SK-N-SH treated with all-trans-retinoic acid at 6 μM for 48 hours (cell line): ENCODE measurements around the gene FBXW11.

Experiments used
- ATAC-seq: fragments of 200-7000 bp; cut with Tn5 transposase; 3 replicates; pipeline ENCODE4 v1.9.1; 2020; ENCODE audit warnings: mild to moderate bottlenecking, moderate library complexity
- ARNTL ChIP-seq: fragments of 450-650 bp; formaldehyde crosslinking; IDR thresholded peaks from 2 replicates; pipeline ENCODE4 v1.5.0; 2020; ENCODE audit warnings: low read depth, mild to moderate bottlenecking, moderate library complexity, borderline replicate concordance
- CREB5 ChIP-seq: fragments of 250-450 bp; sonication (Bioruptor Pico); IDR thresholded peaks from 2 replicates; pipeline ENCODE4 v1.5.1; 2020; ENCODE audit warnings: low read depth, mild to moderate bottlenecking, moderate library complexity
- CSDC2 ChIP-seq: fragments of 250-450 bp; sonication (Bioruptor Pico); IDR thresholded peaks from 2 replicates; pipeline ENCODE4 v1.5.0; 2020; ENCODE audit warnings: mild to moderate bottlenecking, moderate library complexity
- ESRRG ChIP-seq: fragments of 250-450 bp; sonication (Bioruptor Pico); IDR thresholded peaks from 2 replicates; pipeline ENCODE4 v1.6.1; 2021; ENCODE audit warnings: mild to moderate bottlenecking
- GLIS3 ChIP-seq: fragments of 250-450 bp; sonication (Bioruptor Pico); IDR thresholded peaks from 2 replicates; pipeline ENCODE4 v1.5.0; 2020; ENCODE audit warnings: mild to moderate bottlenecking, moderate library complexity
- POU6F1 ChIP-seq: fragments of 250-450 bp; sonication (Bioruptor Pico); IDR thresholded peaks from 2 replicates; pipeline ENCODE4 v1.8.0; 2021; ENCODE audit warnings: low read depth, mild to moderate bottlenecking, moderate library complexity, borderline replicate concordance
- PPARA ChIP-seq: fragments of 250-450 bp; sonication (Bioruptor Pico); IDR thresholded peaks from 2 replicates; pipeline ENCODE4 v1.5.0; 2020; ENCODE audit warnings: mild to moderate bottlenecking, borderline replicate concordance
- RARB ChIP-seq: fragments of 250-450 bp; sonication (Bioruptor Pico); IDR thresholded peaks from 2 replicates; pipeline ENCODE4 v1.8.0; 2021; ENCODE audit warnings: mild to moderate bottlenecking, moderate library complexity
- SNAI2 ChIP-seq: fragments of 250-450 bp; sonication (Bioruptor Pico); IDR thresholded peaks from 2 replicates; pipeline ENCODE4 v1.5.0; 2020; ENCODE audit warnings: mild to moderate bottlenecking, moderate library complexity
- TOX ChIP-seq: fragments of 250-450 bp; sonication (Bioruptor Pico); IDR thresholded peaks from 2 replicates; pipeline ENCODE4 v1.8.0; 2021; ENCODE audit warnings: mild to moderate bottlenecking, moderate library complexity, borderline replicate concordance
- ZFP3 ChIP-seq: fragments of 250-450 bp; sonication (Bioruptor Pico); IDR thresholded peaks from 2 replicates; pipeline ENCODE4 v1.5.0; 2020; ENCODE audit warnings: mild to moderate bottlenecking, moderate library complexity
- ZNF70 ChIP-seq: fragments of 450-650 bp; formaldehyde crosslinking; IDR thresholded peaks from 2 replicates; pipeline ENCODE4 v1.5.0; 2020; ENCODE audit warnings: mild to moderate bottlenecking, moderate library complexity
- ZNF8 ChIP-seq: fragments of 450-650 bp; formaldehyde crosslinking; IDR thresholded peaks from 2 replicates; pipeline ENCODE4 v1.5.0; 2020; ENCODE audit warnings: mild to moderate bottlenecking, moderate library complexity
- TF ChIP-seq, protein P1 (sequence below): fragments of 250-450 bp; sonication (Bioruptor Pico); IDR thresholded peaks from 2 replicates; pipeline ENCODE4 v1.5.0; 2020; ENCODE audit warnings: mild to moderate bottlenecking, moderate library complexity
- TF ChIP-seq, protein P2 (sequence below): fragments of 250-450 bp; sonication (Bioruptor Pico); IDR thresholded peaks from 2 replicates; pipeline ENCODE4 v1.8.0; 2020; ENCODE audit warnings: mild to moderate bottlenecking, moderate library complexity, borderline replicate concordance

The FBXW11 gene

GRCh38 chr5:171838066-171838465, 168.4 kb downstream of the FBXW11 start:
- ATAC-seq = no peak
- TF ChIP-seq ZFP3 (no peak), RARB (CRISPR knock-in tag) (no peak), GLIS3 (CRISPR knock-in tag) (no peak), ESRRG (no peak), ZNF8 (CRISPR knock-in tag) (no peak), CSDC2 (CRISPR knock-in tag) (no peak), ARNTL (no peak)
- TF ChIP-seq, protein P1, sequence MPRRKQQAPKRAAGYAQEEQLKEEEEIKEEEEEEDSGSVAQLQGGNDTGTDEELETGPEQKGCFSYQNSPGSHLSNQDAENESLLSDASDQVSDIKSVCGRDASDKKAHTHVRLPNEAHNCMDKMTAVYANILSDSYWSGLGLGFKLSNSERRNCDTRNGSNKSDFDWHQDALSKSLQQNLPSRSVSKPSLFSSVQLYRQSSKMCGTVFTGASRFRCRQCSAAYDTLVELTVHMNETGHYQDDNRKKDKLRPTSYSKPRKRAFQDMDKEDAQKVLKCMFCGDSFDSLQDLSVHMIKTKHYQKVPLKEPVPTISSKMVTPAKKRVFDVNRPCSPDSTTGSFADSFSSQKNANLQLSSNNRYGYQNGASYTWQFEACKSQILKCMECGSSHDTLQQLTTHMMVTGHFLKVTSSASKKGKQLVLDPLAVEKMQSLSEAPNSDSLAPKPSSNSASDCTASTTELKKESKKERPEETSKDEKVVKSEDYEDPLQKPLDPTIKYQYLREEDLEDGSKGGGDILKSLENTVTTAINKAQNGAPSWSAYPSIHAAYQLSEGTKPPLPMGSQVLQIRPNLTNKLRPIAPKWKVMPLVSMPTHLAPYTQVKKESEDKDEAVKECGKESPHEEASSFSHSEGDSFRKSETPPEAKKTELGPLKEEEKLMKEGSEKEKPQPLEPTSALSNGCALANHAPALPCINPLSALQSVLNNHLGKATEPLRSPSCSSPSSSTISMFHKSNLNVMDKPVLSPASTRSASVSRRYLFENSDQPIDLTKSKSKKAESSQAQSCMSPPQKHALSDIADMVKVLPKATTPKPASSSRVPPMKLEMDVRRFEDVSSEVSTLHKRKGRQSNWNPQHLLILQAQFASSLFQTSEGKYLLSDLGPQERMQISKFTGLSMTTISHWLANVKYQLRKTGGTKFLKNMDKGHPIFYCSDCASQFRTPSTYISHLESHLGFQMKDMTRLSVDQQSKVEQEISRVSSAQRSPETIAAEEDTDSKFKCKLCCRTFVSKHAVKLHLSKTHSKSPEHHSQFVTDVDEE (CRISPR knock-in tag) = no peak
- TF ChIP-seq, all 23 proteins: peak for 0

DNA sequence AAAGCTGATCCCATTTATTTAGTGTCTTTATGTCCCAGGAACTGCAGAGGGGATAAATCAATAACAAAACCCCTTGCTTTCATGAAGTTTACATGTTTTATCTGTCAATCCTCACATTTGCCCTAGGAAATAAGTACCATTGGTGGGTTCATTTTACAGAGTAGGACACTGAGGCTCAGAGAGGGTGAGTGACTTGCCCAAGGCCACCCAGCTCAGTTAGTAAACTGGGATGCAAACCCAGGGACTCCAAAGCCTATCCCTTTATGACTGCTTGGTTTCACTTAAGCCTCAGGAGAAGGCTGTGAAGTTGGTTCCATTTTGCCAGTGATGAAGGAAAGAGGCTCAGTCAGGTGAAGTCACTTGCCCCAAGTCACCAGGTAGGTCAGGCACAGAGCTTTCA, 168.9 kb downstream of the FBXW11 start:
- ATAC-seq = no peak
- TF ChIP-seq SNAI2 (CRISPR knock-in tag) = no peak
- no peak for TF ChIP-seq ARNTL
- no peak for TF ChIP-seq PPARA (CRISPR knock-in tag)
- TF ChIP-seq CSDC2 (CRISPR knock-in tag) = no peak
- TF ChIP-seq, protein P2, sequence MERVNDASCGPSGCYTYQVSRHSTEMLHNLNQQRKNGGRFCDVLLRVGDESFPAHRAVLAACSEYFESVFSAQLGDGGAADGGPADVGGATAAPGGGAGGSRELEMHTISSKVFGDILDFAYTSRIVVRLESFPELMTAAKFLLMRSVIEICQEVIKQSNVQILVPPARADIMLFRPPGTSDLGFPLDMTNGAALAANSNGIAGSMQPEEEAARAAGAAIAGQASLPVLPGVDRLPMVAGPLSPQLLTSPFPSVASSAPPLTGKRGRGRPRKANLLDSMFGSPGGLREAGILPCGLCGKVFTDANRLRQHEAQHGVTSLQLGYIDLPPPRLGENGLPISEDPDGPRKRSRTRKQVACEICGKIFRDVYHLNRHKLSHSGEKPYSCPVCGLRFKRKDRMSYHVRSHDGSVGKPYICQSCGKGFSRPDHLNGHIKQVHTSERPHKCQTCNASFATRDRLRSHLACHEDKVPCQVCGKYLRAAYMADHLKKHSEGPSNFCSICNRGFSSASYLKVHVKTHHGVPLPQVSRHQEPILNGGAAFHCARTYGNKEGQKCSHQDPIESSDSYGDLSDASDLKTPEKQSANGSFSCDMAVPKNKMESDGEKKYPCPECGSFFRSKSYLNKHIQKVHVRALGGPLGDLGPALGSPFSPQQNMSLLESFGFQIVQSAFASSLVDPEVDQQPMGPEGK = no peak
- TF ChIP-seq POU6F1 (CRISPR knock-in tag) = no peak
- TF ChIP-seq ZNF70 = no peak
- TF ChIP-seq CREB5 (CRISPR knock-in tag) = no peak
- TF ChIP-seq, protein P1 (CRISPR knock-in tag) = no peak

DNA sequence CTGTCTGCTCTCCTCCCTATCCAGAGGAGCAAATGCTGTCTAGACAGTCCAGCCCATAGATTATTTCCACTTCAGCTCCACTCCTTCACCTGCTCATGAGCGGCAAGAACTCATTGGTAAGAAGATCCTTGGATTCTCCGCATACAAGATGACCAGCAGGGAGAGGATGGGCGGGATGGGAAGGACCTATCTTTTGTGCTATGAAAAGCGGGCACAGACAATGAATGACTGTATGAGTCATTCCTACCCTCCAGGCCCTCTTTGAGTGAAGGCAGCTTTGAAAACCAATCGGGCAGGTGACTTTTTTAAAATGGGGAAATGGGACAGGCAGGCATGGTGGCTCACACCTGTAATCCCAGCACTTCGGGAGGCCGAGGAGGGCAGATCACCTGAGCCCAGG, 171.4 kb downstream of the FBXW11 start:
- no peak for ATAC-seq
- TF ChIP-seq ARNTL (no peak), CREB5 (CRISPR knock-in tag) (no peak), TOX (CRISPR knock-in tag) (no peak)
- TF ChIP-seq, protein P1 (CRISPR knock-in tag) = no peak
